Spleen (tissue), 11 donors: ENCODE results near the gene PTPN4. TPM values are rescaled to one million over a fixed set of nuclear protein-coding genes. Genes with fewer than 3 reads are reported as not detected.

Source experiments
- DNase-seq: peaks from one replicate; pipeline ENCODE4 v3.0.0-alpha.2; 2020
- H3K27ac ChIP-seq, 8 donors: fragments of 200-600 bp; sonication (generic) in 7 of 8; 1 replicate in 4 of 8; 2 replicates in 4 of 8; pipeline versions ENCODE4 v1.5.0 to v1.8.0; 2016 to 2021; ENCODE audit warnings: inconsistent platforms in 4 of 8, mild to moderate bottlenecking in 4 of 8, moderate library complexity in 1 of 8
- H3K27me3 ChIP-seq, 7 donors: fragments of 200-600 bp; sonication (generic) in 6 of 7; replicated peaks in 1 of 7; 1 replicate in 4 of 7; 2 replicates in 3 of 7; pipeline versions ENCODE4 v1.5.0 to v1.8.0; 2016 to 2021; ENCODE audit warnings: inconsistent platforms in 3 of 7, mild to moderate bottlenecking in 1 of 7
- H3K36me3 ChIP-seq, 6 donors: fragments of 200-600 bp; sonication (generic) in 5 of 6; 1 replicate in 4 of 6; 2 replicates in 2 of 6; pipeline versions ENCODE4 v1.5.0 to v1.8.0; 2016 to 2021; ENCODE audit warnings: inconsistent platforms in 2 of 6
- H3K4me1 ChIP-seq, 6 donors: fragments of 200-600 bp; sonication (generic) in 5 of 6; 1 replicate in 3 of 6; 2 replicates in 3 of 6; pipeline versions ENCODE4 v1.5.0 to v1.8.0; 2016 to 2021; ENCODE audit warnings: inconsistent platforms in 3 of 6
- H3K4me3 ChIP-seq, 8 donors: fragments of 200-600 bp; sonication (generic) in 7 of 8; 1 replicate in 4 of 8; 2 replicates in 4 of 8; pipeline versions ENCODE4 v1.5.0 to v1.8.0; 2016 to 2021; ENCODE audit warnings: inconsistent platforms in 4 of 8, mild to moderate bottlenecking in 4 of 8, moderate library complexity in 2 of 8
- H3K9me3 ChIP-seq, 8 donors: fragments of 200-600 bp; sonication (generic) in 7 of 8; 1 replicate in 4 of 8; 2 replicates in 4 of 8; pipeline versions ENCODE4 v1.5.0 to v1.8.0; 2016 to 2021; ENCODE audit warnings: inconsistent platforms in 4 of 8
- POLR2A ChIP-seq, 3 donors: fragments of 450-650 bp; IDR thresholded peaks; one replicate each; pipeline ENCODE4 v1.5.1; 2017; ENCODE audit warnings: antibody characterized with exemption in 3 of 3, mild to moderate bottlenecking in 1 of 3
- POLR2AphosphoS5 ChIP-seq, 3 donors: sonication (generic); formaldehyde crosslinking; IDR thresholded peaks; one replicate each; pipeline ENCODE4 v1.5.1; 2017; ENCODE audit warnings: antibody characterized with exemption in 3 of 3
- WGBS, 5 donors: extraction: QIAGEN DNeasy Blood & Tissue Kit in 3 of 5; methylation state at CpG; one replicate each; pipeline versions ENCODE4 v1.1.5 to v1.1.7; 2013 to 2018; 5-methylcytosine and 5-hydroxymethylcytosine counted together
- intact Hi-C: fragments of 100-400 bp; cut with DNase I; formaldehyde crosslinking; loops from one replicate; pipeline ENCODE4 v1.15.0; 2023; ENCODE audit warnings: low total_unique reads
- polyA plus RNA-seq, 3 donors: library from polyadenylated mRNA; stranded (reverse); fragments of 200-250 nt; gene quantifications; one replicate each; pipeline ENCODE4 v1.2.1, GENCODE V29; 2013
- total RNA-seq, 7 donors: library from RNA; depleted of rRNA in 3 of 7; stranded (reverse); fragments of >200 nt in 3 of 7; fragmentation: NEBNext Ultra II Directional in 4 of 7; extraction: Animal tissue kit (Norgen Biotek cat#: 25700) in 4 of 7; gene quantifications; one replicate each; pipeline versions ENCODE4 v1.1.0 to v1.2.1, GENCODE V29; 2016 to 2021
- TF ChIP-seq, protein P1 (sequence below), 11 experiments: fragments of 200-600 bp in 7 of 11; fragments of 450-650 bp in 4 of 11; sonication (generic) in 4 of 11; IDR thresholded peaks in 8 of 11; conservative IDR thresholded peaks in 3 of 11; 1 replicate in 7 of 11; 2 replicates in 4 of 11; pipeline versions ENCODE4 v1.4.0 to v1.8.0; 2016 to 2021; ENCODE audit warnings: antibody characterized with exemption in 11 of 11, inconsistent platforms in 4 of 11, mild to moderate bottlenecking in 1 of 11
- donor health status: healthy with polysubstance abuse.
- donor health status: DM: no; HTN: no; CAD: no; lungs with moderate emphysema.
- donor health status: DM: no; HTN: no; CAD: no.
- donor health status: Bipolar disorder and iron deficiency.
- donor health status: healthy.
- donor health status: DM: no; HTN: no; CAD: no.
- donor health status: DM: yes; HTN: yes; CAD: no.

Gene PTPN4
- total and polyA plus RNA-seq, 10 donors: 2.4 to 50.9 (median 37.1) TPM

DNA sequence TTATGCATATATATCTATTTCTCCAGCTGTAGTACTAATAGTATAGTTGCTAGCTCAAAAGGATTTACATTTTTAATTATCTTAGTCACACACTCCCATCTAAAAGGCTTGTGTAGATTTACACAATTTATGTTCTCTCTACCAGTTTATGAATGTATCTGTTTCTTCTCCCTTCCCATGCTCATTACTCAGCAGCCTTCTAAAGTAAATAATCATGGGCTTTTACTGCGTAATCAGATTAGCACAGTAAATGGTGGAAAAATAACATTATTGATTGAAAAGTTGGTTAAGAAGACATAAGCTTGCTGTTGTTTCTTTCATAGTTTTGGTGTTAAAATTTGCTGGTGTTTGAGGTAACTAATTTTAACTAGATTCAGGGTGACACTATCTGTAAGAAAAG, 81.8 kb downstream of the PTPN4 start:
- Histone ChIP-seq H3K27me3 (no peaks in the 10 kb centered on the region), H3K9me3 (peaks cover 0 to 13% (median 0%) of the 10 kb centered on the region in 8 donors), H3K36me3 (peaks cover 0 to 12% (median 0%) of the 10 kb centered on the region in 6 donors), H3K4me3 (no peak overlapping the region), H3K4me1 (peaks cover 0 to 10% (median 7%) of the 10 kb centered on the region in 6 donors), H3K27ac (no peak overlapping the region)
- WGBS, 5 donors: 93 to 100% (median 97%) methylated on average over 1 of the region's 1 CpG
- DNase-seq: no peak
- intact Hi-C loops: no loop called here
- TF ChIP-seq, protein P1, sequence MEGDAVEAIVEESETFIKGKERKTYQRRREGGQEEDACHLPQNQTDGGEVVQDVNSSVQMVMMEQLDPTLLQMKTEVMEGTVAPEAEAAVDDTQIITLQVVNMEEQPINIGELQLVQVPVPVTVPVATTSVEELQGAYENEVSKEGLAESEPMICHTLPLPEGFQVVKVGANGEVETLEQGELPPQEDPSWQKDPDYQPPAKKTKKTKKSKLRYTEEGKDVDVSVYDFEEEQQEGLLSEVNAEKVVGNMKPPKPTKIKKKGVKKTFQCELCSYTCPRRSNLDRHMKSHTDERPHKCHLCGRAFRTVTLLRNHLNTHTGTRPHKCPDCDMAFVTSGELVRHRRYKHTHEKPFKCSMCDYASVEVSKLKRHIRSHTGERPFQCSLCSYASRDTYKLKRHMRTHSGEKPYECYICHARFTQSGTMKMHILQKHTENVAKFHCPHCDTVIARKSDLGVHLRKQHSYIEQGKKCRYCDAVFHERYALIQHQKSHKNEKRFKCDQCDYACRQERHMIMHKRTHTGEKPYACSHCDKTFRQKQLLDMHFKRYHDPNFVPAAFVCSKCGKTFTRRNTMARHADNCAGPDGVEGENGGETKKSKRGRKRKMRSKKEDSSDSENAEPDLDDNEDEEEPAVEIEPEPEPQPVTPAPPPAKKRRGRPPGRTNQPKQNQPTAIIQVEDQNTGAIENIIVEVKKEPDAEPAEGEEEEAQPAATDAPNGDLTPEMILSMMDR (IDR thresholded peaks at IDR 0.05 in 8 of 11, conservative IDR thresholded peaks at IDR 0.05 in 3 of 11): no peak
- TF ChIP-seq POLR2AphosphoS5 (IDR thresholded peaks at IDR 0.05): no peak
- TF ChIP-seq POLR2A (IDR thresholded peaks at IDR 0.05): no peak

DNA sequence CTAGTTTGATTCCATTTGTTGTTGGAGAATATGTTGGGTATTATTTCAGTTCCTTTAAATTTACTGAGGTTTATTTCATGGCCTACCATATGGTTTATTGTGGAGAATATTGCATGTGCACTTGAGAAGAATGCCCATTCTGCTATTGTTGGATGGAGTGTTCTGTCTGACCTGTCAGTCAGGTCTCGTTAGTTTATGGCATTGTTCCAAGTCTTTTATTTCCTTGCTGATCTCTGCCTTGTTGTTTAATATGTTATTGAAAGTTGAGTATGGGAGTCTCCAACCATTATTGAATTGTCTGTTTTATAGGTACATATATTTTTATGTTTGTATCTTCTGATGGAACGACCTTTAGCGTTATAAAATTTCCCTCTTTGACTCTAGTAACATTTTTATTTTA, 86.3 kb downstream of the PTPN4 start:
- peaks cover 0 to 1% (median 0%) of the 10 kb centered on the region in 6 donors for H3K36me3 ChIP-seq
- H3K27ac ChIP-seq: no peak overlapping the region
- H3K27me3 ChIP-seq: no peaks in the 10 kb centered on the region
- no peak for DNase-seq
- intact Hi-C loops: no loop called here
- peaks cover under 1 to 28% (median 18%) of the 10 kb centered on the region in 8 donors for H3K9me3 ChIP-seq
- no peak overlapping the region for H3K4me3 ChIP-seq
- H3K4me1 ChIP-seq: no peaks in the 10 kb centered on the region
- TF ChIP-seq POLR2AphosphoS5 (IDR thresholded peaks at IDR 0.05): no peak
- TF ChIP-seq, protein P1 (IDR thresholded peaks at IDR 0.05 in 8 of 11, conservative IDR thresholded peaks at IDR 0.05 in 3 of 11): no peak
- no peak for TF ChIP-seq POLR2A (IDR thresholded peaks at IDR 0.05)
- 83 to 93% (median 91%) methylated on average over 3 of the region's 3 CpGs for WGBS, 5 donors

DNA sequence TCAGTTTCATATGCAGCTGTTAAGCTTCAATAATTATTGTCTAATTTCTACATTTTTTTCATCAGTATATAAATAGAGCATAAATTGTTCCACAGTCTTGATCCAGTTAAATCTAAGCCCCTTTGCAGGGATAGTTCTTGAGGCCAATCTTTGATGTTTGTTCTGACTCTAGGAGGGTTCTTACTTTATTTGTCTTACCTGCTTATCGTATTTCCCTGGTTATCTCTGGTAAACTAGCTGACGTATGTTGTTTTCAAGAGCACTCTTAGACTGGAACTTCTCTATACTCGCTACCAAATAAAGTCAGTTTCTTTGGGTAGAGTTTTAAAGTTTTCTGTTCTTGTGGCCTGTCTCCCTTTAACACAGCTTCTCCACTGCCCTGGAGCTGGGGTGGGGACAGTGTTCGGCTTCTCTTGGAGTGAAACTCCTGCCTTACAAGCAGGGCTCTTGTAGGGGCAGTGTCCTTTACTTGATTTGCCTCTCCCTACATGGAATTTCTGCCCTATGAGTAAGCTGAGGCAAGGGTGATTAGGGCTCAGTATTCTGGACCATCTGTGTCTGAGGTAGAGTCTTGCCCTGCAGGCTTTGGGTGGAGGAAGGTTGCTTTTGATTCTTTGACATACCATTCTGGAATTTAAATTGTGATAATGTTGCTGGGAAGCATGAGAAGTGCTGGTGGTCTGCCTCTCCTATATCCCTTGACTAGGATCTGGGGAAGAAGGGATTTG, 90.3 kb downstream of the PTPN4 start:
- H3K4me3 ChIP-seq: no peak overlapping the region
- H3K27ac ChIP-seq: no peak overlapping the region
- no peak for DNase-seq
- intact Hi-C loops: no loop called here
- TF ChIP-seq, protein P1 (IDR thresholded peaks at IDR 0.05 in 8 of 11, conservative IDR thresholded peaks at IDR 0.05 in 3 of 11): no peak
- TF ChIP-seq POLR2A (IDR thresholded peaks at IDR 0.05): no peak
- TF ChIP-seq POLR2AphosphoS5 (IDR thresholded peaks at IDR 0.05): no peak
- H3K36me3 ChIP-seq: peaks cover 0 to 13% (median 0%) of the 10 kb centered on the region in 6 donors
- H3K9me3 ChIP-seq: peaks cover 19 to 60% (median 48%) of the 10 kb centered on the region in 8 donors
- WGBS, 5 donors: 94 to 99% (median 97%) methylated on average over 4 of the region's 4 CpGs
- no peaks in the 10 kb centered on the region for H3K27me3 ChIP-seq
- H3K4me1 ChIP-seq: no peaks in the 10 kb centered on the region

DNA sequence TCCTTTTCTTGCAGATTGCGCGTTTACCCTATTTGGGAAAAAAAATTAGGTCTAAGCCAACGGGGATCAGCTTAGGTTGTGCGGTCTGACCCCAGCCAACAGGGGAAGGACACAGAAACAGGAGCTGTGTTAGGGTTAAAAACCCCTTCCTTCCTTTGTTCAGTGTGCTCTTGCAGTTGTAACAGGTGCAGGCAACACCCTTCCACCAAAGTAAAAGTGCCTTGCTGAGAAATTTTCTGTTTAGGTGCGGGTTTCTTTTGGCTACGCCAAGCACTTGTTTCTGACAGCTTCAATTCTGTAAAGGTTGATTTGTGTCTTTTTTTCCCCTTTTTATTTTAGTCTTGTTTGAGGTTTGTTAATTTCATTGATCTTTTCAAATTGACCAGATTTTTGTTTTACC, 92.5 kb downstream of the PTPN4 start:
- TF ChIP-seq POLR2AphosphoS5 (IDR thresholded peaks at IDR 0.05): no peak
- TF ChIP-seq, protein P1 (IDR thresholded peaks at IDR 0.05 in 8 of 11, conservative IDR thresholded peaks at IDR 0.05 in 3 of 11): no peak
- no peak for TF ChIP-seq POLR2A (IDR thresholded peaks at IDR 0.05)
- no peak overlapping the region for H3K4me3 ChIP-seq
- intact Hi-C loops: no loop called here
- peaks cover 0 to 4% (median 0%) of the 10 kb centered on the region in 6 donors for H3K4me1 ChIP-seq
- H3K36me3 ChIP-seq: peaks cover 0 to 13% (median 0%) of the 10 kb centered on the region in 6 donors
- no peak overlapping the region for H3K27ac ChIP-seq
- no peak for DNase-seq
- H3K9me3 ChIP-seq: peaks cover 19 to 55% (median 41%) of the 10 kb centered on the region in 8 donors
- no peaks in the 10 kb centered on the region for H3K27me3 ChIP-seq
- 96 to 99% (median 97%) methylated on average over 6 of the region's 6 CpGs for WGBS, 5 donors
